ACC112 (cell line): Measurements from ENCODE around the gene STK39.

Source experiments
- H2AFZ ChIP-seq: fragments of 200-600 bp; sonication (generic); one replicate; pipeline ENCODE4 v1.6.0; 2017; ENCODE audit warnings: antibody characterized with exemption, low read length; ENCODE audit not compliant: unreplicated experiment
- H3K27ac ChIP-seq: fragments of 200-600 bp; sonication (generic); 2 replicates; pipeline ENCODE4 v1.5.1; 2014; ENCODE audit warnings: low read depth, mild to moderate bottlenecking, antibody characterized with exemption, low read length, moderate library complexity
- H3K27me3 ChIP-seq: fragments of 200-600 bp; sonication (generic); 2 replicates; pipeline ENCODE4 v1.6.1; 2014; ENCODE audit warnings: mild to moderate bottlenecking, antibody characterized with exemption, low read length, moderate library complexity, mixed read lengths; ENCODE audit not compliant: insufficient read depth
- H3K36me3 ChIP-seq: fragments of 200-600 bp; sonication (generic); 2 replicates; pipeline ENCODE4 v1.6.1; 2016; ENCODE audit warnings: mild to moderate bottlenecking, antibody characterized with exemption, low read length, moderate library complexity, mixed read lengths; ENCODE audit not compliant: insufficient read depth
- H3K4me1 ChIP-seq: fragments of 200-600 bp; sonication (generic); one replicate; pipeline ENCODE4 v1.6.1; 2016; ENCODE audit warnings: low read length, mixed read lengths; ENCODE audit not compliant: insufficient read depth, unreplicated experiment, control insufficient read depth
- H3K4me3 ChIP-seq: fragments of 200-600 bp; sonication (generic); 2 replicates; pipeline ENCODE4 v1.5.1; 2014; ENCODE audit warnings: mild to moderate bottlenecking, low read depth, low read length
- H3K79me2 ChIP-seq: fragments of 200-600 bp; sonication (generic); one replicate; pipeline ENCODE4 v1.6.0; 2016; ENCODE audit warnings: low read length; ENCODE audit not compliant: control insufficient read depth, unreplicated experiment, insufficient read depth

Gene STK39

GRCh38 chr2:168060986-168061750 is 186.2 kb downstream of the STK39 start:
- H3K27me3 ChIP-seq, result no peaks in the 10 kb centered on the region
- H3K4me1 ChIP-seq, result peaks cover 5% of the 10 kb centered on the region
- no peaks in the 10 kb centered on the region for H3K79me2 ChIP-seq
- peaks cover 9% of the 10 kb centered on the region; the same call in 1 of the 2 replicates for H3K36me3 ChIP-seq
- H2AFZ ChIP-seq, result no peak overlapping the region
- H3K4me3 ChIP-seq, result no peak overlapping the region
- 0 out of 2 replicates have a peak overlapping the region, but pooled peaks have one; percentile 16 for H3K27ac ChIP-seq

GRCh38 chr2:168059758-168060157 is 187.6 kb downstream of the STK39 start:
- H3K27me3 ChIP-seq, result no peaks in the 10 kb centered on the region
- peaks cover 5% of the 10 kb centered on the region for H3K4me1 ChIP-seq
- no peak overlapping the region for H3K27ac ChIP-seq
- H3K4me3 ChIP-seq, result no peak overlapping the region
- no peaks in the 10 kb centered on the region for H3K79me2 ChIP-seq
- peaks cover 9% of the 10 kb centered on the region; the same call in 1 of the 2 replicates for H3K36me3 ChIP-seq
- no peak overlapping the region for H2AFZ ChIP-seq

GRCh38 chr2:168058675-168059074 is 188.7 kb downstream of the STK39 start:
- Histone ChIP-seq H3K4me3 (no peak overlapping the region), H3K4me1 (peaks cover 5% of the 10 kb centered on the region), H3K27me3 (no peaks in the 10 kb centered on the region), H3K79me2 (no peaks in the 10 kb centered on the region), H3K27ac (no peak overlapping the region), H3K36me3 (peaks cover 8% of the 10 kb centered on the region; the same call in 1 of the 2 replicates), H2AFZ (no peak overlapping the region)

DNA sequence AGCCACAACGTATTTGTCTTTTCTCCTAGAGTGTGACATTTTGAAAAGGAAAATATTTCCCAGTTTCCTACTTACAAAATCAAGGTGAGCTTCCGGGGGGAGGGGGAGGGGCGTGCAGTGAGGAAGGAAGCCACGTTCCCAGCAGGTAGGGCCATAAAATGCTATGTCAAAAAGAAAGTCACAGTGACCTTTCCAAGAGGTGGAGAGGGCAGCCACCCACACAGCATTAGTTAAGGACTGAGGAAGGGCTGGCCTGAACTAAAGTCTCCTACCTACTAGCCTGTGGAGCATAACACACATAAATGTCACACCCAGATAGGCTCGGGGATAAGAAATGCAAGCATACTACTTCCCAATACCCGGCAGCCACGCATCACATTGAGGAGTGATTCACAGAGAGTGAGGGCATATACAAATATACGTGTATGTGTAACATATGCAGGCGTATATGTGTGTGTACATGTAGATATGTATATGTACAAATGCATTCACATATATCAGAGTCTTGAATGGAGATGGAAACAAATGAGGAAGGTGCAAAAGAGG is 191.1 kb downstream of the STK39 start:
- no peaks in the 10 kb centered on the region for H3K27me3 ChIP-seq
- no peak overlapping the region for H3K27ac ChIP-seq
- no peak overlapping the region for H2AFZ ChIP-seq
- no peaks in the 10 kb centered on the region for H3K79me2 ChIP-seq
- H3K36me3 ChIP-seq, result no peaks in the 10 kb centered on the region; the same call in 1 of the 2 replicates
- H3K4me3 ChIP-seq, result no peak overlapping the region
- peaks cover 5% of the 10 kb centered on the region for H3K4me1 ChIP-seq

GRCh38 chr2:168054657-168055056 is 192.7 kb downstream of the STK39 start:
- H3K4me1 ChIP-seq, result no peaks in the 10 kb centered on the region
- no peak overlapping the region for H2AFZ ChIP-seq

DNA sequence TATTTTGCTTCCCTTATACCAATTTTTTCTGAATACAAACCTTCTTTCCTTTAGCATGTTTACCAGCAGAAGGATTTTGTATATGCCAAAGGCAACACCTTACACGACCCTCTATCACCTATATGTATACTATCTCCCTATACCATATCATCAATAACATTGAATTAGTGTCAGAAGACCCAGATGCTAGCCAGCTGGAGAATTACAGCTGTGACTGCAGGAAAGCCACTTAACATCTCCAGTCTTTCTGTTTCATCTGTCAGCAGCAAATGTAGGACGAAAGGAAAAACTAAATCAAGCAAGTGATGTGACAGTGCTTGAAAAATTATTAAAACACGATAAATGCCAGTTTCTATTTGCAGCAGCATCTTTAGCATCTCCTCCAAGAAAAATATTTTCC is 193.7 kb downstream of the STK39 start:
- H3K27me3 ChIP-seq, result no peaks in the 10 kb centered on the region

More at GRCh38 chr2:168054657-168055056, 192.7 kb downstream of the STK39 start:
- Histone ChIP-seq H3K27ac (no peak overlapping the region), H3K36me3 (no peaks in the 10 kb centered on the region; the same call in 1 of the 2 replicates), H3K4me3 (no peak overlapping the region), H3K79me2 (no peaks in the 10 kb centered on the region), H3K27me3 (no peaks in the 10 kb centered on the region)

GRCh38 chr2:168052773-168053172 is 194.6 kb downstream of the STK39 start:
- Histone ChIP-seq H3K79me2 (no peaks in the 10 kb centered on the region), H3K27me3 (no peaks in the 10 kb centered on the region), H2AFZ (no peak overlapping the region), H3K4me1 (no peaks in the 10 kb centered on the region), H3K27ac (no peak overlapping the region), H3K4me3 (no peak overlapping the region), H3K36me3 (no peaks in the 10 kb centered on the region)

More for the DNA sequence above, 193.7 kb downstream of the STK39 start:
- H3K27ac ChIP-seq, result no peak overlapping the region
- H2AFZ ChIP-seq, result no peak overlapping the region
- no peak overlapping the region for H3K4me3 ChIP-seq
- no peaks in the 10 kb centered on the region for H3K79me2 ChIP-seq
- no peaks in the 10 kb centered on the region for H3K4me1 ChIP-seq
- H3K36me3 ChIP-seq, result no peaks in the 10 kb centered on the region

DNA sequence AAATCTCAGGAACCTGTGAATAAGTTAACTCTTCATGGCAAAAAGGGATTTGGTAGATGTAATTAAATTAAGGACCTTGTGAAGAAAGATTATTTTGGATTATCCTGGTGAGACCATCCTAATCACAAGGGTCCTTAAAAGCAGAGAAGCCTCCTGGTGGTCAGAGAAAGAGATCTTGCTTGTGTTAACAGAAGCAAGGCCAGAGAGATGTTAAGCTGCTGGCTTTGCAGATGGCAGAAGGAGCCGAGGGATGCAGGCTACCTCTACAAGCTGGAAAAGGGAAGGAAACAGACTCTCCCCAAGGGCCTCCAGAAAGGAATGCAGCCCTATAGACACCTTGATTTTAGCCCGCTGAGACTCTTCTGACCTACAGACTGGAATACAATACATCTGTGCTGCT is 197.0 kb downstream of the STK39 start:
- no peak overlapping the region for H3K4me3 ChIP-seq
- no peak overlapping the region for H3K27ac ChIP-seq
- H3K79me2 ChIP-seq, result no peaks in the 10 kb centered on the region
- H3K27me3 ChIP-seq, result no peaks in the 10 kb centered on the region
- H3K36me3 ChIP-seq, result no peaks in the 10 kb centered on the region
- no peak overlapping the region for H2AFZ ChIP-seq
- no peaks in the 10 kb centered on the region for H3K4me1 ChIP-seq

GRCh38 chr2:168049609-168050008 is 197.8 kb downstream of the STK39 start:
- no peaks in the 10 kb centered on the region for H3K79me2 ChIP-seq
- no peak overlapping the region for H3K4me3 ChIP-seq
- H3K4me1 ChIP-seq, result no peaks in the 10 kb centered on the region
- H3K27ac ChIP-seq, result no peak overlapping the region
- H3K36me3 ChIP-seq, result no peaks in the 10 kb centered on the region
- H3K27me3 ChIP-seq, result no peaks in the 10 kb centered on the region
- no peak overlapping the region for H2AFZ ChIP-seq

DNA sequence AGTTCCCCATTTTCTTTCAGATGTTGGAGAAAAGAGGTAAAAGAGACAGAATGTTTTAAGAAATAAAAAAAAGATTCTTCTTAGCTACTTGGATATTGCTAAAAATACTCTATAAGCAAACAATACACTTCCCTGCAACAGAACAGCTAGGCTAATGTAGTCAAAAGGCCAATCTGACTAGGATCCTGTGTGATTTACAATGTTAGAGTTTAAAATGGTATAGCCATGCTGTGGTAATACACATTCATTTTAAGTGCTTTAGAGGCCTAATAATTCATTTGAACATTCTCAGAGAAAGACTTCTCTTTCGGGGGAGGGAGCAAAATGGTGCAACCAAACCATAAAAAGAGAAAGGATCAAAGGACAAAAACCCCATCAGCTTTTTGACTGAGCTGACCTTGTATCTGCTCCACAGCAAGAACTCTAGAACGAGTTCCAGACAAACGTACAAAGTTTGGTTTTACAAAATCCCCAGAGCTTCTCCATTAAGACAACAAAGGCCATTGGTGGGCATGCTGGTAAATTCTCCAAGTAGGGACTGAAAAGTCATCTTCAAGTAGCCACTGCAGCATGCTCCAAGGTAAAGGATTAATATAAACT is 200.2 kb downstream of the STK39 start:
- Histone ChIP-seq H3K27me3 (no peaks in the 10 kb centered on the region), H3K27ac (no peak overlapping the region), H3K4me3 (no peak overlapping the region), H3K79me2 (no peaks in the 10 kb centered on the region), H2AFZ (no peak overlapping the region), H3K4me1 (no peaks in the 10 kb centered on the region), H3K36me3 (no peaks in the 10 kb centered on the region)
